A549 treated with Mapracorat at 1 μM for 4 hours (cell line): Measurements from ENCODE around the gene ATP6V0C. TPM values are rescaled to one million over a fixed set of nuclear protein-coding genes. Genes with fewer than 3 reads are reported as not detected.

Experiments used
- total RNA-seq: library from RNA; stranded (reverse); fragments of 200-300 nt; extraction: Qiagen RNA extraction; gene quantifications from 5 replicates; pipeline ENCODE4 v1.2.3, GENCODE V29; 2022

ATP6V0C gene
- total RNA-seq, result 141 to 296 TPM (median 231 TPM) in 5 replicates

DNA sequence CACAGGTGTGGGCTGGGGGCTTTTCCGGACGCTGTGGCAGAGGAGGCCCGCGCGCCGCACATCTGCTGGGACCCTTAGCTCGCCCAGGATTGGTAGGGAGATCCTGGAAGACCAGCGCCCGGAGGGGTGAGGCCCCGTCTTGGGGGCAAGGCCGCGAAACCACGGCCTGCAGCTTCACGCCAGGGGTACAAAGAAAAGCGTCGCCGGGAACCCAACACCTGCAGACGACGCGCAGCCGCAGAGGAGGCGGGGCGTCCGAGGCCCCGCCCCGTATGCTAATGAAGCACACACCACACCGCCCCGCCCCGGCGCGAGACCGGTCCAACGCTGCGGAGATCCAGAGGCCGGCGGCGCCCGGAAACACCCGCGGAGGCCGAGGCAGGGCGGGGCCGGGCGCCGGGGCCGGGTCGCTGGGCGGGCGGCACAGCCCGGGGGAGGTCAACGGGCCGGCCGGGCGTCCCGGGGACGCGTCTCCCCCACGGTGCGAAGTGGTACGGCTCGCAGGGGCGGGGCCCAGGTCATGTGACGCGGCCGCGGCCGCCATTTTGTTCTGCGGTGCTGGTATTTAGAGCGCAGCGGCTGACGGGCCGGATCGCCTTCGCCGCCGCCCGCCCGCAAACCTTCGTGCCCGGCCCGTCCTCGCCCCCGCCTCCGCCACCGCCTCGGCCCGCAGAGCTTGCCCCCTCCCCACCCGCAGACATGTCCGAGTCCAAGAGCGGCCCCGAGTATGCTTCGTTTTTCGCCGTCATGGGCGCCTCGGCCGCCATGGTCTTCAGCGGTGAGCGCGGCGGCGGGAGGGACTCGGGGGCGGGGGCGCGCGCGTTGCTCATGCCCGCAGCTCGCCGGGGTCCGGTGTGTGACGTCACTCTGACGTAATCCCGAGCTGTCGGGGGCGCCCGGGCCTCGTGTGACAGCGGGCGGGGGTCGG, at the start of gene ATP6V0C:
Gene ATP6V0C (plus strand): TSS at position 548 of the 928 bp plus-strand sequence. CDS start 152 bp downstream, at position 700.

DNA sequence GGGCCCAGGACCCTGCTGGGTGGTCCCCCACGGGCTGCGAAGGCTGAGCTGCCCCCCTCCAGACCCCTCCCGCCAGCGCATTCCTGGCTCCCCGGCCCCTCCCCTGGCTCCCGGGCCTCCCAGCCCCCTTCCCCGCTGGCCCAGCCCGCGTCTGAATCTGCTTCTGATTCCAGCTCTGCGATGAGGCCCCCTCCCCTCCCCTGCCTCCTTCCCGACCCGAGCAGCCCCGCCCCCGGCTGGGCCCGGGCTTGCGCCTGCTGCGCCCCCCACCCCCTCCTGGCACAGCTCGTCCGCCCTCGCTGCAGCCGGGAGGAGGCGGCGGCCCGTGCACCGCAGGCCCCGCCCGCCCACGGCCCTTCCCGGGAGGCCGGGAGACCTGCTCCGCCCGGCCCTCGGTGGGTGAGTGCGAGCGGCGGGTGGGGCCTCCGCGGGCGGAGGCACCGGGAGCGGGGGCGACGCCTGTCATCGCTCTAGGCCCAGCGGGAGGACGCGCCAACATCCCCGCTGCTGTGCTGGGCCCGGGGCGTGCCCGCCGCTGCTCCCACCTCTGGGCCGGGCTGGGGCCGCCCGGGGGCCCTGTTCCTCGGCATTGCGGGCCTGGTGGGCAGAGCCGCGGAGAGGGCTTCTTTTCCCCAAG, 42.6 kb upstream of the ATP6V0C start, which contains the start of gene NTN3:
Gene NTN3 (plus strand): TSS at position 282 of the 637 bp plus-strand sequence. CDS start 405 bp downstream, outside the sequence.

DNA sequence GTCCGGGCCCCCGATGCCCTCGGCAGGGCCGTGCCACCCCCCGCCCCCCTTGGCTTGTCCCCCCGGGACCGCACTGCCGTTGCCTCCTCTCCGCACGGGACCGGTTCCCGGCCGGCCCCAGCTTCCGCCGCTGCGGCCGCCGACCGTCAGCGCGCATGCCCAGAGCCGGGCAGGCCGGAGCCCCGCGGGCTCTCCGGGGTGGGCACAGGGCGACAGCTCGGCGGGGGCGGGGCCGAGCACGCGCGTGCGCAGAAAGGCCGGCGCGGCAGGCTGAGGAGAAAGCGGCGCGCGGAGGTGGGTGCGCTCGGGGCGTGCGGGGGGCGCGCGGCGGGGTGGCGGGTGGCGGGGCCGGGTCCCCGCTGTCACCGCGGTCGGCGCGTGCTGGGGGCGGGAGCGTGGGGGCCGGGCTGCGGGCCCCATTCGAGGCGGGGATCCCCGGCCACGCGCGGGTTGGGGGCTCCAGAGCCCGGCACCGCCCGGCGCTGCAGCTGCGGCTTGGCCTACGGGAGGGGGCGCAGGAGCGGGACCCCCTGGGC, 38.8 kb upstream of the ATP6V0C start, which contains the start of gene TBC1D24:
Gene TBC1D24 (plus strand): TSS at position 251 of the 536 bp plus-strand sequence. CDS start 21,022 bp downstream, outside the sequence.

DNA sequence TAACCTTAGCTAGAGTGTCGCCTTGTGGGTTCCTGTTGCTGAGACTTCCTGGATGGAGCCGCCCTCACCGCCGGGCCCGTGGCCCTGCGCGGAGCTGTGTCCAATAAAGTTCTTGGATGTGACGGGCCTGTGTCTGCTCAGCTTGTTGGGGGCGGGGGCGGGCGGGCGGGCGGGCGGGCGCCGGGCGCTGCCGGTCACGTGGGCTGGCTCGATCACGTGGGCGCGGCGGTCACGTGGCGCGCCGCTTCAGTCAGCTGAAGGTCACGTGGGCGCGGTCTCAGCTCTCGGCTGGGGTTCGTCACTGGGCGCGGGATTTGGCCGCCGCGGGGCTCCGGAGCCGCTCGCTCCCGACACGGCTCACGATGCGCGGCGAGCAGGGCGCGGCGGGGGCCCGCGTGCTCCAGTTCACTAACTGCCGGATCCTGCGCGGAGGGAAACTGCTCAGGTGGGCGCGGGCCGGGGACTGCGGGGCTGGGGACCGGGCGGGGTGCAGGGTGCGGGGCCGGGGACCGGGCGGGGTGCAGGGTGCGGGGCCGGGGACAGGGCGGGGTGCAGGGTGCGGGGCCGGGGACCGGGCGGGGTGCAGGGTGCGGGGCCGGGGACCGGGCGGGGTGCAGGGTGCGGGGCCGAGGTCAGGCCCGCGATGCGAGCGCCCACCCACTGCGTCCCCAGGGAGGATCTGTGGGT, 6.5 kb downstream of the ATP6V0C start, which contains the start of gene AMDHD2:
Gene AMDHD2 (plus strand): TSS at position 275 of the 687 bp plus-strand sequence. CDS start 88 bp downstream, at position 363.

DNA sequence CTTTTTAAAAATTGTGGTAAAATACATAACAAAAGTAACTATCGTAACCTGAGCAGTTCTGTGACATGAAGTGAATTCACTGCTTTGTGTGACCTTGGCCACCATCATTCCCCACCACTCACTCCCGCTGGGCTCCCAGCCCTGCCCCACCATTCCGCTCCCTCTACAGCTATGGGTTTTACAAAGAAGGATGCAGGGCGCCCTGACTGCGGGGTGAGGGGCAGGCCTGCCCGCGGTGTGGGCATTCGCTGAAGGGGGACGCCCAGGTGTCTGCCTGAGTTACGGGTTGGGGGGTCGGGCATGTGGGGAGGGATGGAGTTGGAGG, 17.6 kb downstream of the ATP6V0C start, which contains the start of gene CEMP1:
Gene CEMP1 (minus strand): TSS at position 38 of the 325 bp plus-strand sequence. CDS start 335 bp downstream, outside the sequence.

DNA sequence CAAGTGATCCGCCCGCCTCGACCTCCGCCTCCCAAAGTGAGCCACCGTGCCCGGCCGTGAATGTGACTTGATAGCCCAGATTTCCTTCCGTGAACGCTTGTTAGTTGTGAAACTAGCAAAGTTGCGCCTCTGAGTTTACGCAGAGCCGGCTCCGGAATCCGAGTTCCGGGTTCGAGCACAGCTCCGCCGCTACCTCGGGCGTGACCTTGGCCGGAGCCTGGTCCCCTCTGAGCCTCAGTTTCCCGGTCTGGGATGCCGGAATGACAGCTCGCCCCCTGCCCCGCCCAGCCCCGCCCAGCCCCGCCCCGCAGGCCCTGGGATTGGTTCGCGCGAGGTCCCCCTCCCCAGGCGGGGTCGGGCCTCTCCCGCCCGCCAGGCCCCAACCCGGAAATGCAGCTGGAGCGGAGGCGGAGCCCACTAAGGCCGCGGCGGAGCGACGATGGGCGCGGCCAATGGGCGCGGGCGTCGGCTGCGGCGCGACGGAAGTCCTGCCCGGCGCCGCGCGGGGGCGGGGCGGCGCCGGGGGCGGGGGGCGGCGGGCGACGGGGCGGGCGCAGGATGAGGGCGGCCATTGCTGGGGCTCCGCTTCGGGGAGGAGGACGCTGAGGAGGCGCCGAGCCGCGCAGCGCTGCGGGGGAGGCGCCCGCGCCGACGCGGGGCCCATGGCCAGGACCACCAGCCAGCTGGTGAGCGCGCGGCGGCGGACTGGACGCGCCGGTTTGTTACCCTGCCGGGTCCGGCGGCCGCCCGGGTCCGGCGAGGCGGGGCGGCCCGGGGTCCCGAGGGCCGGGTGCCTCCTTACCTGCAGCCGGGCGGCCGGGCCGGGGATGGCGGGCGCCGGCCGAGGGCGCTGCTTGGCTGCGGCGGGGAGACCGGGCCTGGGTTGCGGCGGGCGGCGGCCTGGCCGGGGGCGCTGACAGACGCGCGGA, 24.0 kb downstream of the ATP6V0C start, which contains the start of gene PDPK1:
Gene PDPK1 (plus strand): TSS at position 571 of the 929 bp plus-strand sequence. CDS start 92 bp downstream, at position 663.

Other genes starting within 250 kb of the ATP6V0C start
- 243 to 289 TPM (median 255 TPM) in 5 replicates for gene RNPS1, start 245.8 kb upstream of the ATP6V0C start, total RNA-seq
- gene ABCA3, start 173.2 kb upstream of the ATP6V0C start, total RNA-seq, result 14.5 to 21.9 TPM (median 20.1 TPM) in 5 replicates
- 19.4 to 24.5 TPM (median 22.6 TPM) in 5 replicates for gene CCNF, start 84.5 kb upstream of the ATP6V0C start, total RNA-seq
- gene TEDC2, start 53.8 kb upstream of the ATP6V0C start, total RNA-seq, result 15.1 to 24.1 TPM (median 18.4 TPM) in 5 replicates
- 0.13 TPM in 1 of 5 replicates, not detected in the others for gene NTN3, start 42.7 kb upstream of the ATP6V0C start, total RNA-seq
- 4.8 to 8.2 TPM (median 7.5 TPM) in 5 replicates for gene TBC1D24, start 38.8 kb upstream of the ATP6V0C start, total RNA-seq
- gene AMDHD2, start 6.4 kb downstream of the ATP6V0C start, total RNA-seq, result 14.0 to 31.4 TPM (median 25.0 TPM) in 5 replicates
- not detected in 5 replicates for gene CEMP1, start 17.5 kb downstream of the ATP6V0C start, total RNA-seq
- 19.3 to 24.0 TPM (median 22.2 TPM) in 5 replicates for gene PDPK1, start 24.1 kb downstream of the ATP6V0C start, total RNA-seq
- gene KCTD5, start 168.6 kb downstream of the ATP6V0C start, total RNA-seq, result 34.0 to 45.4 TPM (median 42.5 TPM) in 5 replicates
- 1.2 to 1.9 TPM (median 1.3 TPM) in 5 replicates for gene PRSS27, start 206.3 kb downstream of the ATP6V0C start, total RNA-seq
- gene SRRM2, start 238.7 kb downstream of the ATP6V0C start, total RNA-seq, result 334 to 476 TPM (median 408 TPM) in 5 replicates